GM12891 (cell line): Measurements from ENCODE around the gene FAM171A2.

Source experiments
- DNase-seq: peaks from one replicate; pipeline ENCODE4 v3.0.0; 2011; ENCODE audit warnings: low spot score; ENCODE audit not compliant: insufficient read length
- FAIRE-seq: peaks from 2 replicates; lab custom pipeline; 2011; peaks lifted over from hg19 to GRCh38; lab: Jason Lieb, UNC
- PAX5 ChIP-seq: IDR thresholded peaks from 2 replicates; pipeline ENCODE4 v1.6.1; 2011; ENCODE audit warnings: low read length, moderate library complexity, mild to moderate bottlenecking; ENCODE audit not compliant: insufficient read depth, severe bottlenecking
- POLR2A ChIP-seq: IDR thresholded peaks from 2 replicates; pipeline ENCODE4 v1.6.1; 2011; ENCODE audit warnings: low read depth, low read length, control low read depth
- POLR2AphosphoS5 ChIP-seq: IDR thresholded peaks from 2 replicates; pipeline ENCODE4 v1.6.1; 2011; ENCODE audit warnings: low read depth, low read length, control low read depth
- POU2F2 ChIP-seq: IDR thresholded peaks from 2 replicates; pipeline ENCODE4 v1.6.1; 2011; ENCODE audit warnings: low read depth, mild to moderate bottlenecking, control low read depth, low read length, moderate library complexity
- SPI1 ChIP-seq: IDR thresholded peaks from 2 replicates; pipeline ENCODE4 v1.6.1; 2011; ENCODE audit warnings: low read depth, low read length, control low read depth
- TAF1 ChIP-seq: IDR thresholded peaks from 2 replicates; pipeline ENCODE4 v1.6.1; 2011; ENCODE audit warnings: low read depth, low read length, control low read depth

FAM171A2 gene

DNA sequence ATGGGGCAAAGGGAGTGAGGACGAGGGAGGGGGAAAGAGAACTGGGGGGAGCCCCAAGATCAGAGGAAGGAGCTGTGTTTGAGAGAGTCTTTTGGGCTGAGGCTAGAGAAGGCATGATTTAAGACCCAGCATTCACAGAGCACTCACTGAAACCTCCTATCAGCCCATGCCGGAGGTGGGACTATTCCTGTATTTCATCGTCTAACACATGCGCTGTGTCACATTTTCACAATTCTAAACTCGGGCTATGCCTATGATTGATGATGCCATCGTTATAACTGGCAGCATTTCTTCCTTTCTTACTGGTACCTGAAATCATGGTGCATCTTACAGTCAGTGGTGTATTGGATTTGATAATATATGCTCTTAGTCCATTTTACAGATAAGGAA lies 3.5 kb downstream of the FAM171A2 start:
- TF ChIP-seq POLR2A (no peak), SPI1 (no peak), PAX5 (no peak), TAF1 (no peak), POLR2AphosphoS5 (no peak), POU2F2 (no peak)
- no peak for FAIRE-seq
- no peak for DNase-seq

DNA sequence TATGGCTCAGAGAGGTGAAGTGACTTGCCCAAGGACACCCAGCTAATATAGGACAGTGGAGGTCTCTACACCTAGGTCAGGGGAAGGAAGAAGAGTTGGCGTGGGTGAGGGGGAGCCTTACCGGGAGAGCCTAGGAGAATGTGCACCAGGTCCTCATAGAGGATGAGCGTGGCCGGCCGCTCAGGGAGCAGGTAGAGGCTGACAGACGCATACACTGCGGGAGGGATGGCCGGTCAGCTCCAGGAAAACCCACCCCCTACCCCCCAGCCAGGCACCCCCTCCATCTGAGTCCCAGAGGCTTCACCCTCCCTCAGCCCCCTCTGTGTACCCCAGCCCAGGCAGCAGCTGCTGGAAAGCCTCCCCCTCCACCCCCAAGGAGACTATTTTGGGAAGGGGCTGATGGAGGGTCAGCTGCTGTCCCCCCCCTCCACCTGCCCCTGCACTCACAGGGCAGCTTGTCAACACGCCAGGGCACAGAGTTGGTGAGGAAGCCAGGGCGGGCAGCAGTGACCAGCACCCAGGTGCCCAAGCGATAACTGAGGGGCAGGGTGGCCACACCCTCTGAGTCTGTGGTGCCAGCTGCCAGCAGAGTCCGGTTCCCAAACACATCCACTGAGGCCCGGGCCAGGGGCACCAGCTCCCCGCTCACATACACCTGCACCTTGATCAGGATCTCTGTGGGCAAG lies 4.1 kb downstream of the FAM171A2 start:
- FAIRE-seq, result no peak
- no peak for DNase-seq
- TF ChIP-seq TAF1, result no peak
- TF ChIP-seq SPI1, result no peak
- TF ChIP-seq PAX5, result no peak

DNA sequence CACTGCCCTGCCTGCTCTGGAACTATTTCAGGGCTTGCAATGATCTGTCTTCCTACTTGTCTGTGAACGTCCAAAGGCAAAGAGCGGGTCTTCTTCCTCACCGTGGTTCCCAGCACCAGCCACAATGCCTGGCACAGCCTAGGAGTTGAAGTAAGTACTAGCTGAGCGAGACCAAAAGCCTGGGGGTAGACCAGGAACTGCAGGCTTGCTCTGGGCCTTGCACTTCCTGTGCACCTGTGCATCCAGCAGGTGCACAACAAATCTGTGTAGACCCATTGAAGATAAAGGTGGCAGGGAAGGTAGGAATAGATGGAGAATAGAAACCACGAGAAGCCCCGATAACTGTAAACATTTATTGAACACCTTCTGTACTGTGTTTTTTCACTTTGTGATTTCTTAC lies 4.6 kb downstream of the FAM171A2 start:
- TF ChIP-seq POU2F2 (no peak), POLR2A (no peak), POLR2AphosphoS5 (no peak), PAX5 (no peak), SPI1 (no peak), TAF1 (no peak)
- DNase-seq (no peak), FAIRE-seq (no peak)

DNA sequence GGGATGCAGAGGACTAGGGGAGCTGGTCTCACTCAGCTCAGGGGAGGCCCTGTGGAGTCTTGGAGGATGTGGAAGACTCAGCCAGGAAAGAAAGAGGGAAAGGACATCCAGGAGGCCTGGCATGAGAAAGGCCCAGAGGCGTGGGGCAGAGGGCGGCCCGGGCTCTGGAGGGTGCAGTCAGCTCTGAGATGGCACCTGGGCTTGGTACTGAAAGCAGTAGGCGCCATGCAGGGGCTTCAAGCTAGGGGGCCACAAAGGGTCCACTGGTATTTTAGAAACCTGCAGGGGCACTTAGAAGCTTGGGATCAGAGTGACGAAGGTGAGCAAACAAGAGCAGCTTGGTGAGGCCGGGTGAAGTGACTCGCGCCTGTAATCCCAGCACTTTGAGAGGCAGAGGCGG lies 5.6 kb downstream of the FAM171A2 start:
- DNase-seq, result no peak
- no peak for TF ChIP-seq TAF1
- TF ChIP-seq POLR2AphosphoS5, result no peak
- TF ChIP-seq POLR2A, result no peak
- TF ChIP-seq PAX5, result no peak
- no peak for TF ChIP-seq POU2F2
- no peak for TF ChIP-seq SPI1
- no peak for FAIRE-seq

DNA sequence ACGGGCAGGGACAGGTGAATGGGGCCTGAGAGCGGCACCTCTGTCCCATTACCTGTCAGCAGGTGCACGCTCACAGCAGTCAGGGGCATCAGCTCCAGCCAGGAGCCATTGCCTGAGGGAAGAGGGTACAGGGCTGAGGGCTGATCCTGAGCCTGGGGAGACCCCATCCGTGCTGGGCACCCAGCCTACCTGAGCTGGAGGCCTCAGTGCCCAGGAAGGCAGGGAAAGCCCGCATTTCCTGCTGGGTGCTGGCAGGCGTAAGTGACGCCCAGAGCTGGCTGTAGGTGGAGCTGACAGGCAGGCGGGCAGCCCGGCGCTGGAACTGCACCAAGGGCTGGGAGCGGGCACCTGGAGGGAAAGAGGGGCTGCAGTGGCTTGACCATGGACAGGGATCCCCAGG lies 7.4 kb downstream of the FAM171A2 start:
- DNase-seq (no peak), FAIRE-seq (no peak)
- TF ChIP-seq SPI1, result no peak
- no peak for TF ChIP-seq POU2F2
- TF ChIP-seq POLR2A, result no peak
- no peak for TF ChIP-seq POLR2AphosphoS5
- TF ChIP-seq PAX5, result no peak
- TF ChIP-seq TAF1, result no peak

DNA sequence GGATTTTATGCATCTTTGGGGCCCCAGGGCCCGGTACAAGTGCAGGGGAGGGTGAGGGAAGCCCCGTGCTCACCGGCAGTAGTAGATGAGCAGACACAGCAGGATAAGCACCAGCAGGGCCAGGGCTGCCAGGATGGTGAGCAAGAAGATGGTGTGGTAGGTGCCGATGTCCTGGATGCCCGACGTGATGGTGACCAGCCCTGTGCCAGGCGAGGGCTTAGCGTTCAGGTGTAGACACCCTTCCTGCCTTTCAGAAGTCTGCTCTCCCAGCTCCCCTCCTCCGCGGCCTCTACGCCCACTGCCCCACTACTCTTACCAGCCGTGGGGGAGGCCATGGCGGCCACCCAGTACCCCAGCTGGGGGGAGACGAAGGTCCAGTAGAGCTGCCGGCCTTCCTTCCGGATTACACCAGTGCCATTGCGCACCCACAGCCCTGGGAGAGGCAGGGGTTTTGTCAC lies 8.0 kb downstream of the FAM171A2 start:
- FAIRE-seq (no peak), DNase-seq (no peak)
- no peak for TF ChIP-seq POLR2A
- TF ChIP-seq TAF1, result no peak
- TF ChIP-seq PAX5, result no peak
- TF ChIP-seq POLR2AphosphoS5, result no peak
- TF ChIP-seq SPI1, result no peak
- no peak for TF ChIP-seq POU2F2

DNA sequence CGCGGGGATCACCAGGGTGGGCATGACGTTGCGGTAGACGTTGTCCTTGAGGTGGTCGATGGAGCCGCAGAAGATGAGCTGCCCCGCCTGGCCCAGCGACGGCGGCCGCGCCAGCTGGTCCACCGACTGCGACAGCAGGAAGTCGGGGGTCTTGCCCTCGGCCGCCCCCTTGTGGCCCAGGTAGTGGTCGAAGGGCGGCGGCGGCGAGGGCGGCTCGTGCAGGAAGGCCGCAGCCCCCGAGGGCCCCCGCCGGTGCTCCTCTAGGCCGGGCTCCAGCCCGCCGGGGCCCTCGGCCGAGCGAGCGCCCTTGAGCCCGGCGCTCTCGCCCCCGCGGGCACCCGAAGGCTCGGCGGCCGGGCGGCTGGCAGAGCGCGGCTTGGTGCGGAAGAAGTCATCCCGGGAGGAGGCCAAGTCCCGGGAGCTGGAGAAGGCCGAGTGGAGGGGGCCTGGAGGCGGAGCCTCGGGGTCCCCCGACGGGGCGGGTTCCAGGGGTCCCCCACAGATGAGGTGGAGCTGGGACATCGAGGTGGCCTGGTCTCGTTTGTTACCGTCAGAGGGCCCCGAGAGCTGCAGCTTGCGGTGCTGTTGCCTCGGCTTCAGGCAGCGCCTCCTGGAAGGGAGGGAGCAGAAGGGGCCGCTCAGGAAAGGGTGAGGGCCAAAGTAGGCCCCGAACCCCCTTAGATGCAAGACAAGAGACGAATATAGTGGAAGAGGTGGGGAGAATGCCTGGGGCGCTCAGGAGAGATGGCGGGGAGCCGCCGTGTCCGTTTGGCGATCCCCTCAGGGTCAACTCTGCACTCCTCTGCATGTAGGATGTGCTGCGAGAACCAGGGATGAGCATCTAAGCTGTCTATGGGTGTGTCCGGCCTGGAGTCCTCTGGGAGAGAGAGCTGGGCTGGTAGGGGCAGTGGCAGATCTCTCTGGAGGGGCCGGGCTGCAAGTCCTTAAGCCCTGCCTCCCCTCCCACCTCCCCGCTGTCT lies 8.8 kb downstream of the FAM171A2 start:
- TF ChIP-seq POLR2A (no peak), SPI1 (no peak), POU2F2 (no peak), POLR2AphosphoS5 (no peak), PAX5 (no peak), TAF1 (no peak)
- FAIRE-seq (no peak), DNase-seq (peak; percentile 70)

DNA sequence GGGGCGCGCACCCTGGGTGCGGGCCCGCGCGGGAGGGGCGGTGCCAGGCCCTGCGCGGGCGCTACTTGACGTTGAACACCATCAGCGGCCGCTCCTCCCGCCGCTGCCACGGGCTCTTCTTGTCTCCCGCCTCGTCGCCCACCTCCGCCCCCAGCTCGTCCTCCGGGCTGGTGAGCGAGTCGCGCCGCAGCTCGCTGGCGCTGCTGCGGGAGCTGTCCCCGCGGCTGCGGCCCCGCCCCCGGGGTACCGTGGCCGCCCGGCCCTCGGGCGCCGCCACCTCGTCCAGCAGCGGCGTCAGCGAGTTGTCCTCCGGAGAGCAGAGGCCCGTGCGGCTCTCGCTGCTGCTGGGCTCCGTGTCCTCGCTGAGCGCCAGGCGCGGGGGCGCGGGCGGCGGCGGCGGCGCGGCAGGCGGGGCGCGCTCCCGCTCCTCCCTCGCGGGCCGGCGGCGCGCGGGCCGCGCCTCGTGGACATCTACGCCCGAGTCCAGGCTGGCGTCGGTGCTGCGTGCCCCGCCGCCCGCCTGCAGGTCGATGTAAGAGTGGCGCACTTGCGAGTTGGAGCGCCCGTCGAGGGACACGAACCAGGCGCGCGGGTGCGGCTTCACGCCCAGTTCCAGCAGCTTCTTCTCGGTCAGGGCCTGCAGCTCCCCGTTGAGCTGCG lies 9.9 kb downstream of the FAM171A2 start:
- FAIRE-seq, result peak; percentile 45
- no peak for TF ChIP-seq POU2F2
- TF ChIP-seq TAF1, result no peak
- no peak for TF ChIP-seq SPI1
- TF ChIP-seq PAX5, result no peak
- TF ChIP-seq POLR2A, result no peak
- DNase-seq, result no peak

DNA sequence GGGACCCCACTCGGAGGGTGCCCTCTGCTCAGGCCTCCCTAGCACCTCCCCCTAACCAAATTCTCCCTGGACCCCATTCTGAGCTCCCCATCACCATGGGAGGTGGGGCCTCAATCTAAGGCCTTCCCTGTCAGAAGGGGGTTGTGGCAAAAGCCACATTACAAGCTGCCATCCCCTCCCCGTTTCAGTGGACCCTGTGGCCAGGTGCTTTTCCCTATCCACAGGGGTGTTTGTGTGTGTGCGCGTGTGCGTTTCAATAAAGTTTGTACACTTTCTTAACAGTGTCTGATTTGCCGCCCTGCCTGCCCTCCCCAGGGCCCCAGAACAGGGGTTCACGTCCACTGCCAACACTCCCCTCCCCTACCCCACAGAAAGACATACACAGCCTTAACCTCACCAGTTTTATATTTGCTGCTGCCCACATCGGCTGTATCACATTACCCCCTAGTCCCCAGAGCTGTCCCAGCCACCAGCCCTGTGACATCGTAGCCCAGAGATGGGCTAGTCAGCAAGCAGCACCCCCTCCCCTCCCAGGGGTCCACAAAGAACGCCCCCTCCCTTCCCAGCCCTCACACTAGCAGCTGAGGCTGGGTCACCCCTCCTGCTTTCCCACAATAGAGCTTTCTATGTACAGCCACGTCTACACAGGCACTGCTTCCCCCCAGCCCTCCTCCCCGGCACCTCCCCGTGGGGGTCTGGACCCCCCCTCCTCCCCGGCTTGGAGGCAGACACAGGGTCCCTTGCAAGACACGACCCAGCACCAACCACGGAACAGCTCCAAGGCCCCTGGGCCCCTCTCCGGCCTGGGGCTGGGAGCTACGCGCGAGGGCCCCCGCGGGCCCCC lies 10.6 kb downstream of the FAM171A2 start:
- FAIRE-seq (no peak), DNase-seq (no peak)

More for the DNA sequence above, 10.6 kb downstream of the FAM171A2 start:
- TF ChIP-seq TAF1 (no peak), SPI1 (no peak), POU2F2 (no peak), PAX5 (no peak), POLR2A (no peak), POLR2AphosphoS5 (no peak)
